ENCODE results near the gene KIF12.

GRCh38 chr9:114141553-114142402, 42.7 kb upstream of the KIF12 start:
- no peak for TF ChIP-seq CTCF (IDR thresholded peaks at IDR 0.05)
- TF ChIP-seq POLR2A (IDR thresholded peaks at IDR 0.05) = no peak
- no peak for TF ChIP-seq POLR2AphosphoS5 (IDR thresholded peaks at IDR 0.05; ENCODE audit: insufficient read depth in 1 of 2, low read depth in 1 of 2)
